Measurements from ENCODE around the gene RAE1.
A peak's percentile ranks its signal among the peaks of the same experiment; 100 is the strongest.

DNA sequence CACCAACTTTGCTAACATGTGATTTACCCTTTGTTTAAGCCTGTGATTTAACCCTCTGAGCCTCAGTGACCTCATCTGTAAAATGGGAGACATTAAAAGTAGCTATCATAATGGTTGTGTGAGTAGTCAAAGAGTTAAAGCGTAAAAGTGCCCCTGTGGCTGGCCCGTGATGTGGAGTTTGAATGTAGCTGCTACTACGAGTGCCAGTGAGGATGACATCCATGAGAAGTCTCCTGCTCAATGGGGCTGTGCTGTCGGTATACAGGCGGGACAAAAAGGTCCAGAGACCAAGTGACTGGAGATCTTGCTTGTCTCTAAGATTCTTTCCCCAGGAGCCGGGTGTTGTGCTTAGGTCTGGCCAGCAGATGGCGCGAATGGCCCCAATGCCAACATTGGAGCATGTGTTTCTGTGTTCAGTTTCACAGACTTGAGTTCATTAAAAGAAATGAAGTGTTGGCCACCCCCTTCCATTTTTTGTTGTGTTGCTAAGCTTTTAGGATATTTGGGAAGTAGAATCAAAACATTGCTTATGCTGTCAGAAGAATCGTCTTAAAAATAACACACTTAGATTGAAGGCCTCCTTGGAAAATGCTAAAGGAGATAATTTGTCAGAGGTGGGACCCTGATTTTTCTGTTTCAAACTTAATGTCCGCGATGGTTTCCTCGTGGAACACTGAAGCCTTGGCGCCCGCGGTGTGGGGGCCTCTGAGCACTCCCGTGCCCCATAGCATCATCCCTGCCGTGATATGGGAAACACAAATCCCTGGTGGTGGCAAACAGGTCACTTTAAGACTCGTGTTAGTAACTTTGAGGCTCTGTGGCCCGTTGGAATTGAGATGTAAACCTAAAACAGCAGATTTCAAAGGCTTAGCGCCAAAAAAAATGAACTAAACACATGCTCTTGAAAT lies 30.8 kb downstream of the RAE1 start:
- TF ChIP-seq CREB1 (CRISPR knock-in tag; IDR thresholded peaks at IDR 0.05) (no peak), AFF4 (CRISPR knock-in tag; IDR thresholded peaks at IDR 0.05; ENCODE audit: borderline replicate concordance) (no peak), ESRRA (CRISPR knock-in tag; IDR thresholded peaks at IDR 0.05; ENCODE audit: borderline replicate concordance) (no peak), USF2 (CRISPR knock-in tag; IDR thresholded peaks at IDR 0.05) (no peak)
- TF ChIP-seq, protein P1, sequence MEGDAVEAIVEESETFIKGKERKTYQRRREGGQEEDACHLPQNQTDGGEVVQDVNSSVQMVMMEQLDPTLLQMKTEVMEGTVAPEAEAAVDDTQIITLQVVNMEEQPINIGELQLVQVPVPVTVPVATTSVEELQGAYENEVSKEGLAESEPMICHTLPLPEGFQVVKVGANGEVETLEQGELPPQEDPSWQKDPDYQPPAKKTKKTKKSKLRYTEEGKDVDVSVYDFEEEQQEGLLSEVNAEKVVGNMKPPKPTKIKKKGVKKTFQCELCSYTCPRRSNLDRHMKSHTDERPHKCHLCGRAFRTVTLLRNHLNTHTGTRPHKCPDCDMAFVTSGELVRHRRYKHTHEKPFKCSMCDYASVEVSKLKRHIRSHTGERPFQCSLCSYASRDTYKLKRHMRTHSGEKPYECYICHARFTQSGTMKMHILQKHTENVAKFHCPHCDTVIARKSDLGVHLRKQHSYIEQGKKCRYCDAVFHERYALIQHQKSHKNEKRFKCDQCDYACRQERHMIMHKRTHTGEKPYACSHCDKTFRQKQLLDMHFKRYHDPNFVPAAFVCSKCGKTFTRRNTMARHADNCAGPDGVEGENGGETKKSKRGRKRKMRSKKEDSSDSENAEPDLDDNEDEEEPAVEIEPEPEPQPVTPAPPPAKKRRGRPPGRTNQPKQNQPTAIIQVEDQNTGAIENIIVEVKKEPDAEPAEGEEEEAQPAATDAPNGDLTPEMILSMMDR (IDR thresholded peaks at IDR 0.05): peak; percentile 90

Measured in WTC11 (cell line).